Neural progenitor cell (in vitro differentiated cells): Measurements from ENCODE around the gene NRCAM. TPM values are rescaled to one million over a fixed set of nuclear protein-coding genes. Genes with fewer than 3 reads are reported as not detected.

Experiments
- DNase-seq: peaks from one replicate; pipeline ENCODE4 v3.0.0-alpha.2; 2016; ENCODE audit warnings: low spot score
- H2AFZ ChIP-seq: fragments of 200-600 bp; sonication (generic); replicated peaks from 2 replicates; pipeline ENCODE4 v1.6.1; 2016; ENCODE audit warnings: antibody characterized with exemption
- H3F3A ChIP-seq: fragments of 200-600 bp; sonication (generic); 2 replicates; pipeline ENCODE4 v1.6.1; 2016; ENCODE audit warnings: antibody characterized with exemption, low read depth
- H3K27ac ChIP-seq: fragments of 200-600 bp; sonication (generic); 2 replicates; pipeline ENCODE4 v1.5.1; 2016; ENCODE audit warnings: mild to moderate bottlenecking
- H3K27me3 ChIP-seq: fragments of 200-600 bp; sonication (generic); 2 replicates; pipeline ENCODE4 v1.6.1; 2016; ENCODE audit warnings: mild to moderate bottlenecking, moderate library complexity
- H3K36me3 ChIP-seq: fragments of 200-600 bp; sonication (generic); 2 replicates; pipeline ENCODE4 v1.5.1; 2016
- H3K4me1 ChIP-seq: fragments of 200-600 bp; sonication (generic); 2 replicates; pipeline ENCODE4 v1.6.1; 2016; ENCODE audit warnings: mixed run types
- H3K4me2 ChIP-seq: fragments of 200-600 bp; sonication (generic); 2 replicates; pipeline ENCODE4 v1.6.1; 2016
- H3K4me3 ChIP-seq: fragments of 200-600 bp; sonication (generic); 2 replicates; pipeline ENCODE4 v1.5.1; 2016
- H3K79me2 ChIP-seq: fragments of 200-600 bp; sonication (generic); 2 replicates; pipeline ENCODE4 v1.6.1; 2016; ENCODE audit warnings: low read depth
- H3K9ac ChIP-seq: fragments of 200-600 bp; sonication (generic); 2 replicates; pipeline ENCODE4 v1.6.1; 2016
- H3K9me3 ChIP-seq: fragments of 200-600 bp; sonication (generic); 2 replicates; pipeline ENCODE4 v1.5.1; 2016; ENCODE audit warnings: low read depth
- H4K20me1 ChIP-seq: fragments of 200-600 bp; sonication (generic); 2 replicates; pipeline ENCODE4 v1.6.1; 2016; ENCODE audit warnings: low read depth
- H3K27ac Mint-ChIP-seq: 3 replicates; pipeline ENCODE4 v1.8.0; 2021; ENCODE audit warnings: mixed read lengths
- H3K27me3 Mint-ChIP-seq: 2 replicates; pipeline ENCODE4 v1.8.0; 2022; ENCODE audit warnings: low read depth, mild to moderate bottlenecking, inconsistent platforms, moderate library complexity, mixed read lengths; ENCODE audit not compliant: insufficient read depth
- H3K36me3 Mint-ChIP-seq: 3 replicates; pipeline ENCODE4 v1.8.0; 2021; ENCODE audit warnings: mixed read lengths
- H3K4me1 Mint-ChIP-seq: 3 replicates; pipeline ENCODE4 v1.8.0; 2021; ENCODE audit warnings: mixed read lengths
- H3K4me3 Mint-ChIP-seq: 3 replicates; pipeline ENCODE4 v1.8.0; 2021; ENCODE audit warnings: mild to moderate bottlenecking, moderate library complexity, mixed read lengths
- H3K9me3 Mint-ChIP-seq: 3 replicates; pipeline ENCODE4 v1.8.0; 2020; ENCODE audit warnings: mixed read lengths
- CTCF ChIP-seq: fragments of 200-600 bp; sonication (generic); IDR thresholded peaks from 2 replicates; pipeline ENCODE4 v1.5.1; 2017; ENCODE audit warnings: antibody characterized with exemption, mild to moderate bottlenecking
- EZH2 ChIP-seq: fragments of 200-600 bp; sonication (generic); IDR thresholded peaks from 2 replicates; pipeline ENCODE4 v1.6.1; 2017; ENCODE audit warnings: antibody characterized with exemption, mild to moderate bottlenecking, moderate library complexity
- EZH2phosphoT487 ChIP-seq: fragments of 200-600 bp; sonication (generic); IDR thresholded peaks from 2 replicates; pipeline ENCODE4 v1.6.1; 2017; ENCODE audit warnings: antibody characterized with exemption
- total RNA-seq: library from RNA; depleted of rRNA; stranded (reverse); fragments of >200 nt; gene quantifications from 2 replicates; pipeline ENCODE4 v1.2.3, GENCODE V29; 2015; ENCODE audit warnings: low replicate concordance

The NRCAM gene
- total RNA-seq, 1 donor from 2014 or later, result 104 TPM

- H3F3A ChIP-seq, result no peaks in the 10 kb centered on the region
- H3K27me3 ChIP-seq, result no peaks in the 10 kb centered on the region
- Mint-ChIP-seq H3K9me3 (peaks cover 13% of the 10 kb centered on the region), H3K4me1 (peaks cover 20% of the 10 kb centered on the region), H3K36me3 (peaks cover 3% of the 10 kb centered on the region), H3K27me3 (peaks cover 4% of the 10 kb centered on the region), H3K27ac (no peak overlapping the region), H3K4me3 (no peak overlapping the region)
- H3K4me1 ChIP-seq, result peaks cover 32% of the 10 kb centered on the region
- H3K79me2 ChIP-seq, result no peaks in the 10 kb centered on the region
- TF ChIP-seq EZH2, result no peak
- no peak for TF ChIP-seq CTCF
- TF ChIP-seq EZH2phosphoT487, result no peak
- no peak overlapping the region for H3K9ac ChIP-seq
- no peak overlapping the region for H2AFZ ChIP-seq
- DNase-seq, result no peak
- H3K36me3 ChIP-seq, result no peaks in the 10 kb centered on the region
- no peak overlapping the region for H3K4me3 ChIP-seq
- no peak overlapping the region for H3K27ac ChIP-seq
- no peaks in the 10 kb centered on the region for H3K9me3 ChIP-seq
- H4K20me1 ChIP-seq, result no peaks in the 10 kb centered on the region
- no peak overlapping the region for H3K4me2 ChIP-seq
Measured at GRCh38 chr7:108431099-108431498, 25.1 kb downstream of the NRCAM start.

- no peaks in the 10 kb centered on the region for H3F3A ChIP-seq
- H3K9ac ChIP-seq, result no peak overlapping the region
- H3K9me3 ChIP-seq, result no peaks in the 10 kb centered on the region
- H3K27me3 ChIP-seq, result no peaks in the 10 kb centered on the region
- Mint-ChIP-seq H3K27ac (no peak overlapping the region), H3K4me1 (peaks cover 20% of the 10 kb centered on the region), H3K27me3 (peaks cover 4% of the 10 kb centered on the region), H3K36me3 (peaks cover 3% of the 10 kb centered on the region), H3K9me3 (peaks cover 11% of the 10 kb centered on the region), H3K4me3 (no peak overlapping the region)
- no peak overlapping the region for H3K4me2 ChIP-seq
- DNase-seq, result no peak
- no peaks in the 10 kb centered on the region for H4K20me1 ChIP-seq
- peaks cover 32% of the 10 kb centered on the region for H3K4me1 ChIP-seq
- TF ChIP-seq EZH2 (no peak), CTCF (no peak), EZH2phosphoT487 (no peak)
- no peak overlapping the region for H2AFZ ChIP-seq
- no peak overlapping the region for H3K4me3 ChIP-seq
- no peaks in the 10 kb centered on the region for H3K79me2 ChIP-seq
- H3K27ac ChIP-seq, result no peak overlapping the region
- no peaks in the 10 kb centered on the region for H3K36me3 ChIP-seq
Measured at GRCh38 chr7:108430664-108431063, 25.6 kb downstream of the NRCAM start.

- Histone ChIP-seq H3F3A (no peaks in the 10 kb centered on the region), H3K27ac (no peak overlapping the region), H3K27me3 (no peaks in the 10 kb centered on the region), H4K20me1 (no peaks in the 10 kb centered on the region), H3K79me2 (no peaks in the 10 kb centered on the region), H3K4me2 (peak overlapping the region; percentile 28), H3K4me3 (no peak overlapping the region), H3K36me3 (no peaks in the 10 kb centered on the region), H3K4me1 (peaks cover 25% of the 10 kb centered on the region), H2AFZ (no peak overlapping the region), H3K9me3 (no peaks in the 10 kb centered on the region), H3K9ac (no peak overlapping the region)
- Mint-ChIP-seq H3K4me1 (peaks cover 20% of the 10 kb centered on the region), H3K36me3 (no peaks in the 10 kb centered on the region), H3K27me3 (peaks cover 6% of the 10 kb centered on the region), H3K4me3 (no peak overlapping the region), H3K9me3 (no peaks in the 10 kb centered on the region), H3K27ac (no peak overlapping the region)
- TF ChIP-seq EZH2, result no peak
- no peak for TF ChIP-seq CTCF
- no peak for TF ChIP-seq EZH2phosphoT487
- DNase-seq, result no peak
Measured at GRCh38 chr7:108427766-108428165, 28.5 kb downstream of the NRCAM start.
